Smooth muscle cell of the brain vasculature (primary cell): ENCODE data around the gene ITCH.
"Not testable (repeated sequence)": the region's sequence is repeated elsewhere in the genome, so short reads cannot be mapped to it uniquely, and the experiment has no call there.

ENCODE experiments used
- DNase-seq: peaks from one replicate; pipeline ENCODE4 v3.0.0-alpha.2; 2012; ENCODE audit warnings: low read depth, low spot score

ITCH gene

GRCh38 chr20:34452281-34452982 is 89.4 kb downstream of the ITCH start:
- no peak for DNase-seq

GRCh38 chr20:34458631-34459030 is 95.6 kb downstream of the ITCH start:
- no peak for DNase-seq

GRCh38 chr20:34459209-34459897 is 96.3 kb downstream of the ITCH start:
- no peak for DNase-seq

GRCh38 chr20:34461779-34462087 is 98.7 kb downstream of the ITCH start:
- DNase-seq = no peak

- no peak for DNase-seq
Observed at GRCh38 chr20:34468951-34469350, 105.9 kb downstream of the ITCH start.

GRCh38 chr20:34472246-34472925 is 109.3 kb downstream of the ITCH start:
- no peak for DNase-seq

GRCh38 chr20:34473262-34473883 is 110.3 kb downstream of the ITCH start:
- DNase-seq = no peak

- no peak for DNase-seq
Observed at GRCh38 chr20:34475979-34476736, 113.1 kb downstream of the ITCH start.

GRCh38 chr20:34479627-34480026 is 116.6 kb downstream of the ITCH start:
- no peak for DNase-seq

GRCh38 chr20:34482154-34482553 is 119.1 kb downstream of the ITCH start:
- DNase-seq = not testable (repeated sequence)

GRCh38 chr20:34483585-34484220 is 120.6 kb downstream of the ITCH start:
- DNase-seq = not testable (repeated sequence)

- no peak for DNase-seq
Observed at GRCh38 chr20:34485068-34485634, 122.1 kb downstream of the ITCH start.

GRCh38 chr20:34491226-34491931 is 128.3 kb downstream of the ITCH start:
- no peak for DNase-seq

GRCh38 chr20:34491932-34492509 is 128.9 kb downstream of the ITCH start:
- no peak for DNase-seq

- no peak for DNase-seq
Observed at GRCh38 chr20:34493646-34494045, 130.6 kb downstream of the ITCH start.

- no peak for DNase-seq
Observed at GRCh38 chr20:34495307-34495706, 132.2 kb downstream of the ITCH start.

GRCh38 chr20:34495916-34496315 is 132.8 kb downstream of the ITCH start:
- DNase-seq = no peak

- DNase-seq = not testable (repeated sequence)
Observed at GRCh38 chr20:34497596-34497995, 134.5 kb downstream of the ITCH start.

- no peak for DNase-seq
Observed at GRCh38 chr20:34500823-34501222, 137.8 kb downstream of the ITCH start.

- no peak for DNase-seq
Observed at GRCh38 chr20:34506480-34506879, 143.4 kb downstream of the ITCH start.
